ENCODE data around the gene MROH8. TPM values are rescaled to one million over a fixed set of nuclear protein-coding genes. Genes with fewer than 3 reads are reported as not detected.

MROH8 gene
- total RNA-seq, 4 donors from 2014 or later, result 2.2 to 18.0 (median 3.5) TPM

- H3K9me3 ChIP-seq, result no peaks in the 10 kb centered on the region
- intact Hi-C loops (cut with DNase I; ENCODE audit: low total_unique reads), result no loop called here
- no peaks in the 10 kb centered on the region for H3K36me3 ChIP-seq
- no peaks in the 10 kb centered on the region for H3K27me3 ChIP-seq
- TF ChIP-seq EP300 (IDR thresholded peaks at IDR 0.05; ENCODE audit: low read depth), result no peak
- no peak for TF ChIP-seq POLR2AphosphoS5 (IDR thresholded peaks at IDR 0.05)
- TF ChIP-seq, protein P1, sequence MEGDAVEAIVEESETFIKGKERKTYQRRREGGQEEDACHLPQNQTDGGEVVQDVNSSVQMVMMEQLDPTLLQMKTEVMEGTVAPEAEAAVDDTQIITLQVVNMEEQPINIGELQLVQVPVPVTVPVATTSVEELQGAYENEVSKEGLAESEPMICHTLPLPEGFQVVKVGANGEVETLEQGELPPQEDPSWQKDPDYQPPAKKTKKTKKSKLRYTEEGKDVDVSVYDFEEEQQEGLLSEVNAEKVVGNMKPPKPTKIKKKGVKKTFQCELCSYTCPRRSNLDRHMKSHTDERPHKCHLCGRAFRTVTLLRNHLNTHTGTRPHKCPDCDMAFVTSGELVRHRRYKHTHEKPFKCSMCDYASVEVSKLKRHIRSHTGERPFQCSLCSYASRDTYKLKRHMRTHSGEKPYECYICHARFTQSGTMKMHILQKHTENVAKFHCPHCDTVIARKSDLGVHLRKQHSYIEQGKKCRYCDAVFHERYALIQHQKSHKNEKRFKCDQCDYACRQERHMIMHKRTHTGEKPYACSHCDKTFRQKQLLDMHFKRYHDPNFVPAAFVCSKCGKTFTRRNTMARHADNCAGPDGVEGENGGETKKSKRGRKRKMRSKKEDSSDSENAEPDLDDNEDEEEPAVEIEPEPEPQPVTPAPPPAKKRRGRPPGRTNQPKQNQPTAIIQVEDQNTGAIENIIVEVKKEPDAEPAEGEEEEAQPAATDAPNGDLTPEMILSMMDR (IDR thresholded peaks at IDR 0.05), result no peak
- no peak for TF ChIP-seq POLR2A (IDR thresholded peaks at IDR 0.05)
- 82 to 87% methylated on average over 5 to 10 of the region's 10 CpGs for WGBS, 2 donors (ENCODE audit: low coverage in 1 of 2)
- no peaks in the 10 kb centered on the region for H3K4me1 ChIP-seq
- no peak overlapping the region for H3K27ac ChIP-seq
- H3K4me3 ChIP-seq, result no peak overlapping the region
- DNase-seq, result no peak
- in situ Hi-C loops (cut with MboI; ENCODE audit: low pct_ligation_motif_present in 1 of 4, low pct_unique_long_range_greater_than_20kb in 1 of 4, low sequenced_read_pairs in 3 of 4), result no loop called here
Measured at GRCh38 chr20:37160683-37161082, 18.7 kb downstream of the MROH8 start.

DNA sequence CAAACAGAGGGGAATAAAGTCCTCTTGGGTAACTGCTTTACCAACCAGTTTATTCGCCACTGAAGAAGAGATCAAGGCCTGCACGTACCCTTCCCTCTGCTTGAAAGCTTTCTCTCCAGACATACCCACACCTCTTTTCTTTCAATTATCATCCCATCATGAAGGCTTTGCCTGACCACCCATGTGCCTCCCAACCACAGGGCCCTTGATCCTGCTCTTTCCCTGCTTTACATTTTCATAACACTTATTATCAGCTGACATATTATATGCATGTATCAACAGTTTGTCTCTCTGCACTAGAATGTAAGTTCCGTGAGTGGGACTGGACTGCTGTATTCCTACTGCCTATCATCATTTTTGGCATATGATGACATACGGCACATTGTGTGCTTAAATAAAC, 21.1 kb downstream of the MROH8 start:
- Histone ChIP-seq H3K27ac (no peak overlapping the region), H3K27me3 (no peaks in the 10 kb centered on the region), H3K4me1 (no peaks in the 10 kb centered on the region), H3K4me3 (no peak overlapping the region), H3K9me3 (no peaks in the 10 kb centered on the region), H3K36me3 (no peaks in the 10 kb centered on the region)
- in situ Hi-C loops (cut with MboI; ENCODE audit: low pct_ligation_motif_present in 1 of 4, low pct_unique_long_range_greater_than_20kb in 1 of 4, low sequenced_read_pairs in 3 of 4) (no loop called here), intact Hi-C loops (cut with DNase I; ENCODE audit: low total_unique reads) (no loop called here)
- 95 to 100% methylated on average over 4 of the region's 4 CpGs for WGBS, 2 donors (ENCODE audit: low coverage in 1 of 2)
- no peak for TF ChIP-seq POLR2A (IDR thresholded peaks at IDR 0.05)
- no peak for DNase-seq

DNA sequence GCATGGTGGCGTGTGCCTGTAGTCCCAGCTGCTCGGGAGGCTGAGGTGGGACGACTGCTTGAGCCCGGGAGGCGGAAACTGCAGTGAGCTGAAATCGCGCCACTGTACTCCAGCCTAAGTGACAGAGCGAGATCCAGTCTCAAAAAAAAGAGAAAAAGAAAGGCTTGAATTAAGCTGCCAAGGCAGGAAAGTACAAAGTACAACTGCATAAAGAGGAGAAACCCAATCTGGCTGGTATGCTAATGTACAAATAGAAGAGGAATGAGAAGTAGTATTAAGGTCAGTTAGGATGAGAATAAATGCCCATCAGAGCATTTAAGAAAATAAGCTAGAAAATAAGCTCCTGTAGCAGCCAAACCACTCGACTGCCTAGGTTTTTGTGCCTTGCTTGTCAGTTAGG, 23.4 kb downstream of the MROH8 start:
- no peak overlapping the region for H3K4me3 ChIP-seq
- H3K36me3 ChIP-seq, result no peaks in the 10 kb centered on the region
- WGBS, 2 donors (ENCODE audit: low coverage in 1 of 2), result 70 to 90% methylated on average over 1 to 9 of the region's 9 CpGs
- no peaks in the 10 kb centered on the region for H3K4me1 ChIP-seq
- intact Hi-C loops (cut with DNase I; ENCODE audit: low total_unique reads) (no loop called here), in situ Hi-C loops (cut with MboI; ENCODE audit: low pct_ligation_motif_present in 1 of 4, low pct_unique_long_range_greater_than_20kb in 1 of 4, low sequenced_read_pairs in 3 of 4) (no loop called here)
- no peaks in the 10 kb centered on the region for H3K9me3 ChIP-seq
- TF ChIP-seq, protein P1 (IDR thresholded peaks at IDR 0.05), result no peak
- TF ChIP-seq POLR2A (IDR thresholded peaks at IDR 0.05) (no peak), POLR2AphosphoS5 (IDR thresholded peaks at IDR 0.05) (no peak), EP300 (IDR thresholded peaks at IDR 0.05; ENCODE audit: low read depth) (no peak)
- H3K27ac ChIP-seq, result no peak overlapping the region
- no peak for DNase-seq
- no peaks in the 10 kb centered on the region for H3K27me3 ChIP-seq

DNA sequence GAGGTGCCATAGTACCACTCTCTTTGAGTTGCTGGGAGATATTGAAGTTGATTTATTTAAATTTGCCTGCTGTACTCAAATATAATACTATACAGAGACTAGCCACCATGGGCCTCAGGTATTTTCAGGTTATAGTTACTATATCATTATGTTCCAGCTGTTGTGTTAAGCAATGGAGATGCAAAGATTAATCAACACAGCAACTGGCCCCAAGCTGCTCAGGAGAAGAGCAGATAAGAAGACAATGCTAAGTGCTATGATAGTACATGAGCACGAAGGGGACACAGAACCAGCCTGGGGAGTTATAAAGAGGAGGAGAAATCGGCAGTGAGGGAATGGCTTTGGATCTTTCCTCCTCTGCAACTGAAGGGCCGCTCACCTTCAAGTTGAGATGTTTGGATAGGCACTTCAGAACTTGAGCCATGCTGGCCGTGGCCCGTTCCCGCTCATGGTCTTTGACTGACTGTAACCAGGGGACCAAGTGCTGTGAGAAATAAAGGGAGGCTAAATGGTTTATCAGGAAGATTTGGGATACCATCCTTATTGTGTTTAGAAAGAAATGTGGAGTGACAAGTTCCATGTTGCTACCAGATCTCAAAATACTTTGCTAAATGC, 24.6 kb downstream of the MROH8 start:
- 91% methylated on average over 6 of the region's 6 CpGs; no CpG with 5 or more reads in 1 of the 2 donors for WGBS, 2 donors (ENCODE audit: low coverage in 1 of 2)
- in situ Hi-C loops (cut with MboI; ENCODE audit: low pct_ligation_motif_present in 1 of 4, low pct_unique_long_range_greater_than_20kb in 1 of 4, low sequenced_read_pairs in 3 of 4), result no loop called here
- H3K9me3 ChIP-seq, result no peaks in the 10 kb centered on the region

More for the DNA sequence above, 24.6 kb downstream of the MROH8 start:
- Histone ChIP-seq H3K36me3 (no peaks in the 10 kb centered on the region), H3K27me3 (no peaks in the 10 kb centered on the region), H3K4me3 (no peak overlapping the region), H3K4me1 (no peaks in the 10 kb centered on the region), H3K27ac (no peak overlapping the region)
- intact Hi-C loops (cut with DNase I; ENCODE audit: low total_unique reads), result no loop called here
- no peak for DNase-seq
- no peak for TF ChIP-seq POLR2AphosphoS5 (IDR thresholded peaks at IDR 0.05)
- no peak for TF ChIP-seq EP300 (IDR thresholded peaks at IDR 0.05; ENCODE audit: low read depth)
- TF ChIP-seq POLR2A (IDR thresholded peaks at IDR 0.05), result no peak
- TF ChIP-seq, protein P1 (IDR thresholded peaks at IDR 0.05), result no peak

Data from transverse colon (tissue), 4 donors.